Measurements from ENCODE around the gene PIAS1. TPM values are rescaled to one million over a fixed set of nuclear protein-coding genes. Genes with fewer than 3 reads are reported as not detected.

The PIAS1 gene
- total RNA-seq, 1 donor from 2014 or later, result 17.1 TPM

- peak overlapping the region; percentile 43 to 54 for H3K27ac ChIP-seq
- TF ChIP-seq CTCF (IDR thresholded peaks at IDR 0.05), result no peak
Measured at GRCh38 chr15:68177742-68178141, 123.6 kb downstream of the PIAS1 start.

GRCh38 chr15:68183616-68184315 lies 129.7 kb downstream of the PIAS1 start:
- no peak for DNase-seq (ENCODE audit: low spot score in 2 of 2)
- intact Hi-C loops (cut with DNase I), result no loop called here
- Histone ChIP-seq H3K36me3 (peaks cover 34 to 53% of the 10 kb centered on the region in 2 donors), H3K4me1 (peaks cover 8 to 16% of the 10 kb centered on the region in 2 donors), H3K4me3 (no peak overlapping the region), H3K27ac (no peak overlapping the region), H3K27me3 (no peaks in the 10 kb centered on the region), H3K9me3 (no peaks in the 10 kb centered on the region)
- no peak for TF ChIP-seq CTCF (IDR thresholded peaks at IDR 0.05)

More at GRCh38 chr15:68177742-68178141, 123.6 kb downstream of the PIAS1 start:
- intact Hi-C loops (cut with DNase I), result loop anchor here (2.0 kb wide), 1 partner anchor 51 kb away; the partner anchor contains the start of gene CLN6
- no peak overlapping the region for H3K4me3 ChIP-seq
- H3K36me3 ChIP-seq, result peaks cover 43 to 55% of the 10 kb centered on the region in 2 donors
- DNase-seq (ENCODE audit: low spot score in 2 of 2), result no peak
- peaks cover 6 to 18% of the 10 kb centered on the region in 2 donors for H3K4me1 ChIP-seq
- H3K27me3 ChIP-seq, result no peaks in the 10 kb centered on the region
- H3K9me3 ChIP-seq, result no peaks in the 10 kb centered on the region

GRCh38 chr15:68184616-68185480 lies 130.7 kb downstream of the PIAS1 start:
- Histone ChIP-seq H3K4me3 (no peak overlapping the region), H3K36me3 (peaks cover 33 to 53% of the 10 kb centered on the region in 2 donors), H3K9me3 (no peaks in the 10 kb centered on the region), H3K27ac (no peak overlapping the region), H3K27me3 (no peaks in the 10 kb centered on the region), H3K4me1 (peaks cover 8 to 19% of the 10 kb centered on the region in 2 donors)
- intact Hi-C loops (cut with DNase I), result no loop called here
- TF ChIP-seq CTCF (IDR thresholded peaks at IDR 0.05), result no peak
- no peak for DNase-seq (ENCODE audit: low spot score in 2 of 2)

- intact Hi-C loops (cut with DNase I), result no loop called here
- peaks cover 19 to 41% of the 10 kb centered on the region in 2 donors for H3K36me3 ChIP-seq
- H3K9me3 ChIP-seq, result no peaks in the 10 kb centered on the region
- no peak for DNase-seq (ENCODE audit: low spot score in 2 of 2)
- H3K4me3 ChIP-seq, result no peak overlapping the region
- no peaks in the 10 kb centered on the region for H3K27me3 ChIP-seq
- H3K4me1 ChIP-seq, result peaks cover 8 to 19% of the 10 kb centered on the region in 2 donors
- peak overlapping the region; percentile 3 to 37 for H3K27ac ChIP-seq
- TF ChIP-seq CTCF (IDR thresholded peaks at IDR 0.05), result no peak
Measured at GRCh38 chr15:68186671-68187397, 132.7 kb downstream of the PIAS1 start.

GRCh38 chr15:68187559-68187958 lies 133.4 kb downstream of the PIAS1 start:
- Histone ChIP-seq H3K27ac (peak overlapping the region; percentile 3 to 37), H3K4me3 (no peak overlapping the region), H3K9me3 (no peaks in the 10 kb centered on the region), H3K4me1 (peaks cover 8 to 19% of the 10 kb centered on the region in 2 donors), H3K36me3 (peaks cover 17 to 45% of the 10 kb centered on the region in 2 donors), H3K27me3 (no peaks in the 10 kb centered on the region)
- no peak for DNase-seq (ENCODE audit: low spot score in 2 of 2)
- intact Hi-C loops (cut with DNase I), result no loop called here
- TF ChIP-seq CTCF (IDR thresholded peaks at IDR 0.05), result no peak
